Embryonic facial prominence (tissue), 1 donor: Measurements from ENCODE around the gene SPRR4.
"Not testable (repeated sequence)": the region's sequence is repeated elsewhere in the genome, so short reads cannot be mapped to it uniquely, and the experiment has no call there.

ENCODE experiments used
- DNase-seq: peaks from one replicate; pipeline ENCODE4 v3.0.0-alpha.2; 2016; ENCODE audit errors: extremely low spot score

Gene SPRR4

GRCh38 chr1:152965853-152966252 lies 4.6 kb upstream of the SPRR4 start:
- DNase-seq: no peak

- no peak for DNase-seq
These were observed 3.2 kb upstream of the SPRR4 start for GRCh38 chr1:152967201-152967600.

DNA sequence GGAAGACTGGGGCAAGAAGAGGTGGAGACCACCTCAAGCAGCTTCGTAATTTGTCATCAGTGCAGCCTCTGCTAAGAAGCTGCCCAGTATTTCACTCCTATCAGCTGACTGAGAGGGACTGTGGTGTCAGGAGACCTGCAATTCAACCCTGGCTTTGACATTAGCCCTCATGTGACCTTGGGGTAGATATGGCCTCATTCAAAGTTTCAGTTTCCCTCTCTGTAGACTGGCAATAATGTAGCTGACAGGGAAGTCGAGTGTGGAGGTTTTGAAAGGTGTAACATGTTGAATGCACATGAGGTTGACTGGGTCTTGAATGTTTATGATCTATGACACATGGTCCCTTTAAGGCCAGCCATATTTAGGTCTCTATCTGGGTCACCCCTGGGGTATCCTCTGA lies 2.2 kb upstream of the SPRR4 start:
- DNase-seq: no peak

- no peak for DNase-seq
These were observed 1.4 kb upstream of the SPRR4 start for GRCh38 chr1:152969036-152969435.

GRCh38 chr1:152972196-152972886 lies 1.9 kb downstream of the SPRR4 start:
- DNase-seq: no peak

DNA sequence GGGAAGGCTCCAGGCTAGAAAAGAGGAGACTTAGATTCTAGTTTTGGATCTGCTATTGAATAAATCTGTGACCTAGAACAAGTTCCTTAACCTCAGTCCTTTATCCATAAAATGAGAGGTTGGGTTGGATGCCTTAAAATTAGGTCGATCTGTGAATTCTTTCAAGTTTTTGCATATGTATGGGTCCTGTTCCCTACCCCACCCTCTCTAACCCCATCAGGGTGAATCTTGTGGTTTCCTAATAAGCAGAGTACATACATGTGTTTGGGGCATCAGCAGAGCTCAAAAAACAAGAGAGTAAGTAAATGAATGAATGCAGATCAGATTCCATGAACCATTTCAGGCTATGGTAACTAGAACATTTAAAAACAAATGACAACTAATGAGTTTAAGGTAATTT lies 6.2 kb downstream of the SPRR4 start:
- DNase-seq: no peak

- DNase-seq: no peak
These were observed 7.2 kb downstream of the SPRR4 start for GRCh38 chr1:152977614-152978013.

- DNase-seq: no peak
These were observed 10.2 kb downstream of the SPRR4 start for GRCh38 chr1:152980676-152981075.

- DNase-seq: no peak
These were observed 10.9 kb downstream of the SPRR4 start for GRCh38 chr1:152981146-152981871.

GRCh38 chr1:152982076-152982475 lies 11.6 kb downstream of the SPRR4 start:
- DNase-seq: no peak

DNA sequence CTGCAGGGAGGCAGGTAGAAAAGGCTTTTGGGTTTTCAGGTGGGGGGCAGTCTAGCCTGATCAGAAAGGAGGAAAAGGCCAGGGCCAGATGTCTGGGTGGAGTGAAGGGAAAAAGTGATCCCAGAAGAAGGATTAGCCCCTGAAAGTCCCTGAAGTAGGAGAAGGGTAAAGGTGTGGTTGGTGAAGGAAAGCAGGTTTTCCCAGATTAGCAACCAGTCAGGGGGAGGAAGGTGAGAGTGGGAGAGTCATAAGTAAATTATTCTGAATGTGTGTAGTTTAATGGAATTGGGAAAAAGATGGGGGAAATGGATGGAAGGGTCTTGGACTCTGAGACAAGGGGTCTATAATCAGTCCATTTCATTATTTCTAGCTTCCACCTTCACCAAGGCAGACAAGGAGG lies 12.8 kb downstream of the SPRR4 start:
- DNase-seq: no peak

GRCh38 chr1:152983743-152984142 lies 13.3 kb downstream of the SPRR4 start, which contains the start of gene SPRR1A:
TSS of gene SPRR1A (plus strand) at chr1:152984081. CDS start at chr1:152985231, 1,150 bp downstream.
- DNase-seq: no peak

DNA sequence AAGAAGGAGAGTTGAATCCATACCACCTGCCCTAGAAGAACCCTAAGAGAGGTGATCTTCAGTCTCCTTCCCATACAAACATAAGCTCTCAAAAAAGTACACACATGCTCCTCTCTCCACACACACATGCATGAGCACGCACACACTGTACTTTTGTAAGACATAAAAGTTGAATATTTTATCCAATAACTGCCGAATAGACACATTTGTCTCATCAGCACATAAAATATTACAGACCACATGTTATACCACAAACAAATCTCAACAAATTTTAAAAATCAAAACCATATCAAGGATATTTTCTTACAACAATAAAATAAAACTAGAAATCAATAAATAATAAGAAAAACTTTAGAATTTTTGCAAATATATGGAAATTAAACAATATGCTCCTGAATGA lies 16.1 kb downstream of the SPRR4 start:
- DNase-seq: no peak

DNA sequence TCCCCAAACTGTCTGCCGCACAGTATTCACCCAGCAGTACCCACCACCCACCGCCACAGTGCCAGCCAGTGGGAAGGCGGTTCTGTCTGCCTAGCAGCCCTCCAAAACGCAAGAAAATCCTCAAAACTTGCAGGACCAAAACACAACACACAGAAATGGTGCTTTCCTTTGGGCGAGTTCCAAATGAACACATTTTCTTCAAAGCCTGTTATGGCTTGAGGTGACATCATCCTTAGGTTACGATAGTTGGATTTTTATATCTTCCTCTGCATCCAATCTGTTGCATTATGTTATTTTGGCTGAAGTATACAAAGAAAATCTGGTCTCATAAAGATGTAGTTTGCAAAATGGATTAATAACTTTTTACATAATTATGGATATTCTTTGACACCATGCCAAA lies 22.7 kb downstream of the SPRR4 start:
- DNase-seq: no peak

DNA sequence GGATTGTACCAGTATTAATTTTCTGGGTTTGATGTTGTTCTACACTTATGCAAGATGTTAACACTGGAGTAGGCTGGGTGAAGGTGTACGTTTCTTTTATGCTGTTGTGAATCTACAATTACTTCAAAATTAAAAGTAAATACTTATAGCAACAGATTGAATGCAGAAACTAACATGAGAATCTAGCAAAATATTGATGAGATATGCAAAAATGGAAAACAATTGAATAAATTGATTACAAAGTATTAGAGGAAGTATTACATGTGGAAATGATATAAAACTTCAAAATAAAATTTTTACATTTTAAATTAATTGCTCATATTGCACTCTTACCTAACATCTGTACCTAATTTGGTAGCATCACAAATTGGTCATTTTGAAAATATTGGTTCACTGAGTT lies 25.4 kb downstream of the SPRR4 start:
- no peak for DNase-seq

DNA sequence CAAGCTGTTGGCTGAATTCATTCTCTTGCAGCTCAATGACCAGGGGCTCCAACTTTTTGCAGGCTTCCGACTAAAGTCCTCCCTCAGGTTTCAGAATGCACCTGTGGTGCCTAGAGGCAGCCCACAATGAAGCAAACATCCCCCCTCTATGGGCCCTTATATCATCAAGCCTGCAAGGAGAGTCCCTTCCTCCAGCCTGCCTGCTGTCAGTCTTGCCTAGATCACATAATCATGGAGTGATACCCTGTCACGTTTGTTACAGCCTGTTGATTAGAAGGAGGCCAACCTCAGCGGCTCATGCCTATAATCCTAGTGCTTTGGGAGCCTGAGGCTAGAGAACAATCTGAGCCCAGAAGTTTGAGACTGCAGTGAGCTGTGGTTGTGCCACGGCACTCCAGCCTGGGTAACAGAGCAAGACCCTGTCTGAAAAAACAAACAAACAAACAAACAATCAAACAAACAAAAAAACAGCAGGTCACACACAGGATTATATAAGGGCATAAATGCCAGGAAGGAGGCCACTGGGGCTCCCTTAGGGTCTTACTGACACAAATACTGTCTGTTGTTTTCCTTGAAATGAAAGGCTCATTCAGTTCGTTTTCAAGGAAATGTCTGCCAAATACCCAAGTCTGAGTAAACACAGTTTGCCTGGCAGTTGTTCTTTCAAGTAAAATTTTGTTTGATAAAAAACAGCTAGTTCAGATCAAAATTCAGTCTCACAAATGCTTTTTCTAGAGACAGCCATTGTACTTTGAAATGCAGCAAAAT lies 26.4 kb downstream of the SPRR4 start:
- no peak for DNase-seq

- DNase-seq: no peak
These were observed 27.5 kb downstream of the SPRR4 start for GRCh38 chr1:152997901-152998300.

DNA sequence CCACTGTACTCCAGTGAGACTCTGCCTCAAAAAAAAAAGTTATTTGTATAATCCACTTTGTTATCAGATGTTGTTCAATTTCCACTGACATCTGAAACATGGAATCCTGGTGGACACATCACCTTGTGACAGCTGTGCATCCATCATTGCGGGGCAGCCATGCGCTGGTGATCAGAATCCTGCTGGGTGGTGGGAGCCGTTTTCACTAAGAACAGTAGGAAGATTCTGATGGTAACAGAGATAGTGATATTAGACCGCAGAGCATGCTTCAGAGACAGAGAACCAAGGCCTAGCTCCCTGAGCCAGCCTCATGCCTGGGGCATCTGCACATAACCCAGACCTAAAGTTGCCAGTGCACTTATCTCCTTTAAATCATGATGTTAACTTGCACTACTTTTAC lies 28.0 kb downstream of the SPRR4 start:
- no peak for DNase-seq

- DNase-seq: no peak
These were observed 29.4 kb downstream of the SPRR4 start for GRCh38 chr1:152999818-153000217.

- no peak for DNase-seq
These were observed 29.8 kb downstream of the SPRR4 start for GRCh38 chr1:153000294-153000693.

GRCh38 chr1:153001382-153001781 lies 30.9 kb downstream of the SPRR4 start, which contains the start of gene SPRR3:
TSS of gene SPRR3 (plus strand) at chr1:153001749. CDS start at chr1:153003021, 1,272 bp downstream.
- DNase-seq: no peak

- DNase-seq: not testable (repeated sequence)
These were observed 40.8 kb downstream of the SPRR4 start for GRCh38 chr1:153011235-153011758.
